ENCODE results near the gene KIFC1. TPM values are rescaled to one million over a fixed set of nuclear protein-coding genes. Genes with fewer than 3 reads are reported as not detected.
"Not testable (repeated sequence)": the region's sequence is repeated elsewhere in the genome, so short reads cannot be mapped to it uniquely, and the experiment has no call there.

The KIFC1 gene
- total RNA-seq, 1 donor from 2014 or later: 1.0 TPM

DNA sequence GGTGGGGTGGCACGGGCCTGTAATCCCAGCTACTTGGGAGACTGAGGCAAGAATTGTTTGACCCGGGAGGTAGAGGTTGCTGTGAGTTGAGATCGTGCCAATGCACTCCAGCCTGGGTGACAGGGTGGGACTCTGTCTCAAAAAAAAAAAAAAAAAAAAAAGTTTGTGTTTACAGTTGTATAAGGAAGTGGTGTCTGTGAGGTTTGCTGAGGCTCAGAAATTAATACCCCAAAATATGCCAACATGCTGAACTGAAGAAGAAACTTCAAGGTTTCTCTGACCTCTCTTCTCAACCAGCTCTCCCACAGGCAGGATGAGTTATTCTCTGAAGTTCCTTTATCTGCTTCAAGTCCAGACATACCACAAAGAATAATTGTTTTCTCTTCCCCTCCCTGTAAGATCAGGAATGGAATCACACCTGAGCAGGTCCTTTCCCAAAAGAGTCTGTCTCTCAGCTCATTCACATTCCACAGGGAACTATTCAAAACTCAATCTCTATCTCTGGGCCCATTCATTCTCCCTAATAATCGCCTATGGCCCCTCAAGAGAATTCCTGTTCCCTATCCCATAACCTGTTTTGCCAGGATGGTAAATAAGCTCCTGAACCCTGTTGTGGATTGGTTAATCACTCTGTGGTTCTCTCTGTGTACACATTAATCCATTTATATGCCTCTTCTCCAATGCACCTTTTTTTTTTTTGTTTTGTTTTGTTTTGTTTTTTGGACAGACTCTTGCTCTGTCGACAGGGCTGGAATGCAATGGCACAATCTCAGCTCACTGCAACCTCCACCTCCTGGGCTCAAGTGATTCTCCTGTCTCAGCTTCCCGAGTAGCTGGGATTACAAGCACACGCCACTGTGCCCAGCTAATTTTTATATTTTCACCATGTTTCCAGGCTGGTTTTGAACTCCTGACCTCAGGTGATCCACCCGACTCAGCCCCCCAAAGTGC is 17.4 kb upstream of the KIFC1 start:
- DNase-seq (ENCODE audit: low spot score): no peak

- DNase-seq (ENCODE audit: low spot score): peak; percentile 82
Observed at GRCh38 chr6:33375143-33375671, 16.4 kb upstream of the KIFC1 start.

DNA sequence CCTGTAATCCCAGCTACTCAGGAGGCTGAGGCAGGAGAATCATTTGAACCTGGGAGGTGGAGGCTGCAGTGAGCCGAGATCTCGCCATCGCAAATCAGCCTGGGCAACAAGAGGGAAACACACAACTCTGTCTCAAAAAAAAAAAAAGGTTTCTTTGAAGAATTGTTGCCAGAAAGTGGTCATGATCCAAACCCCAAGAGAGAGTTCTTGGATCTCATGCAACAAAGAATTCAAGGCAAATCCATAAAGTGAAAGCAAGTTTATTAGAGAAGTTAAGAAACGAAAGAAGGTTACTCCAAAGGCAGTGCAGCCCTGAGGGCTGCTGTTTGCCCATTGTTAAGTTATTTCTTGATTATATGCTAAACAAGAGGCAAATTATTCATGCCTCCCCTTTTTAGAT is 14.5 kb upstream of the KIFC1 start:
- no peak for DNase-seq (ENCODE audit: low spot score)

- DNase-seq (ENCODE audit: low spot score): not testable (repeated sequence)
Observed at GRCh38 chr6:33379184-33379583, 12.4 kb upstream of the KIFC1 start.

- DNase-seq (ENCODE audit: low spot score): no peak
Observed at GRCh38 chr6:33380272-33380981, 11.2 kb upstream of the KIFC1 start.

GRCh38 chr6:33383427-33384185 is 8.0 kb upstream of the KIFC1 start:
- DNase-seq (ENCODE audit: low spot score): no peak

- no peak for DNase-seq (ENCODE audit: low spot score)
Observed at GRCh38 chr6:33384581-33385020, 7.0 kb upstream of the KIFC1 start.

DNA sequence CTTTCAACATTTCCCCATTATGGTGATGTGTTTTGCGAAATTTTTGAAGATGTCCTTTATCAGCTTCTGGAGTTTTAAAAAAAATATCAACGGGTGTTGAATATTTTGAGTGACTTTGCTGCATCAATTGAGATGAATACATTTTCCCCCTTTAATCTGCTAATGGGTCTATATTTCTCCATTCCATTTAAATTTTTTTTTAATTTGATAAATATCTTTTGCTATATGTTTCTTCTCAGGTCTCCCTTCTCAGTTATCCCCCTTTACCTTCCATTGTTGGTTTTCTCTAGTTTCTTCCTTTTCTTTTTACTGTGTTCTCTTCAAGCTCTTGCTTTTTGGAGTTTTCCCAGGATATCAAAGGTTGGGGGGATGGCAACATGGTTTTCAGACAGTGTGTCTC is 1.4 kb upstream of the KIFC1 start:
- no peak for DNase-seq (ENCODE audit: low spot score)

DNA sequence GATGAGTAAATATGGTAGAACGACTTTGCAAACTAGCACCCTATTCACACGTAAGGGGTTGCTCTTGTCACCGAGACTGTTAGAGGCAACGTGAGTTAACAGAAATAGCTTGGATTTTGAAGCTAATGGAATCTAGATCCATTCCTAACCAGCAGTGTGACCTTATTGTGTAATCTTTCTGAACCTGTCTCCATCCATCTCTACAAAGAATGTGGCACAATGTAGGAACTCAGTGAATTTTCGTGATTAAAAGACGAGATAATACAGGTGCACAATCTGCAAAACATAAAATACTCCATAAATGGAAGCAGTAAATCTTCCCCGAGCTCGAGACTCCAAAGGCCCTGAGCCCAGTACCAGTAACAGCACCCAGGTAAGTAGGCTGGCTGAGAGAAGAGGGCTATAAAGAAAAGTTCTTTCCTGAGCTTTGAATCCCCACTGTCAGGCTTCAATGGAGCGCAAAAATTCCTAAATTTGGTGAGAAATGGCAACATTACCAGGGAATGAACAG is 801 bp upstream of the KIFC1 start:
- DNase-seq (ENCODE audit: low spot score): no peak

DNA sequence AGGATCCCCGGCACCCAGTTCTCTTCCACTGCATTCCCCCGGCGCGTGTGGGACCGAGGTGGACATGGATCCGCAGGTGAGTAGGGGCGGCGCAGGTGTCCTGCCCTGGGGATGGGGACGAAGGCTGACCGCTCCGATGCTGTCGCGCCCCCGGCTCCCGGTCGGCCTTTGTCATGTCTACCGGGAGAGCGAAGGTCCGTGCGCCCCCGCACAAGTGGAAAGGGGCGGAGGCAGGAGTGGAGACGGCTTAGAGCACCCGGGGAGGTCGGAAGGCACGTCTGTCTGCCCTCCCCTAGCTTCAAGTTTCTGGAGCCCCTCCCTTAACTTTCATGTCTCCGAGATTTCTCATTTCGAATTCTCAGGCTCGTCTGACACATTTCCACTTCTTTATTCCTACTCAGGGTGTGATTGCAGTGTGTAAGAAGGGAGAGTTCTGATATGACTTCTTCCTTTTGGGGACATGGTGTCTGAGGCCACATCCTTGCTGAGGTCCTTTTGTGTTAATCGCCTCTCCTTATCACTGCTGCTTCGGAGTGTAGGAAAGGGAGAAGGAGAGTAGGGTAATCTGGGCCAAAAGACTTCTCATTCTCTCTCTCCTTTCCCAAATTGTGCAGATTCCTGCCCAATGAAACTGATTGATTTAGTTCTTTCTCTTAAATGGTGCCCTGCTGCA is 435 bp downstream of the KIFC1 start:
- DNase-seq (ENCODE audit: low spot score): no peak

GRCh38 chr6:33392595-33392948 is 949 bp downstream of the KIFC1 start:
- no peak for DNase-seq (ENCODE audit: low spot score)

GRCh38 chr6:33392979-33393378 is 1.4 kb downstream of the KIFC1 start:
- no peak for DNase-seq (ENCODE audit: low spot score)

DNA sequence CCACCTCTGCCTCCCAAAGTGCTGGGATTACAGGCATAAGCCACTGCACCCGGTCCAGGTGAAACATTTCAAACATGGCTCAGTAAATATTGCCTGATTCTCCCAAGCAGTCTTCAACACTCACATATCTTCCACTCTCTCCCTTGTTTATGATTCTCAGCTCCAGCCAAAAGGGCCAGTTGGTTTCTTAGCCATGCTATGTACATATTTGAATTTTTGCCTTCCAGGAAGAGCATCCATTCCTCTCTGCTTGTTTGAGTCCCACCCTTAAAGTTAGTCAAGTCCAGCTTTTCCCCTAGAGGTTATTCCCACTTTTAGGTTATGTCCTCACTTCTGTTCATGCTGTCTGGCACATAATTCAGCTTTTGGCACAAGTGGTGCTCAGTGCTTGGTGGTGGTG is 5.9 kb downstream of the KIFC1 start:
- DNase-seq (ENCODE audit: low spot score): no peak

GRCh38 chr6:33398601-33399000 is 7.0 kb downstream of the KIFC1 start:
- not testable (repeated sequence) for DNase-seq (ENCODE audit: low spot score)

- not testable (repeated sequence) for DNase-seq (ENCODE audit: low spot score)
Observed at GRCh38 chr6:33399881-33400280, 8.3 kb downstream of the KIFC1 start.

DNA sequence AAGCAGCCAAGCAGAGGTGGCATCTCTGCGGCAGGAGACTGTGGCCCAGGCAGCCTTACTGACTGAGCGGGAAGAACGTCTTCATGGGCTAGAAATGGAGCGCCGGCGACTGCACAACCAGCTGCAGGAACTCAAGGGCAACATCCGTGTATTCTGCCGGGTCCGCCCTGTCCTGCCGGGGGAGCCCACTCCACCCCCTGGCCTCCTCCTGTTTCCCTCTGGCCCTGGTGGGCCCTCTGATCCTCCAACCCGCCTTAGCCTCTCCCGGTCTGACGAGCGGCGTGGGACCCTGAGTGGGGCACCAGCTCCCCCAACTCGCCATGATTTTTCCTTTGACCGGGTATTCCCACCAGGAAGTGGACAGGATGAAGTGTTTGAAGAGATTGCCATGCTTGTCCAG is 13.3 kb downstream of the KIFC1 start:
- no peak for DNase-seq (ENCODE audit: low spot score)

- no peak for DNase-seq (ENCODE audit: low spot score)
Observed at GRCh38 chr6:33405386-33405940, 13.8 kb downstream of the KIFC1 start.

DNA sequence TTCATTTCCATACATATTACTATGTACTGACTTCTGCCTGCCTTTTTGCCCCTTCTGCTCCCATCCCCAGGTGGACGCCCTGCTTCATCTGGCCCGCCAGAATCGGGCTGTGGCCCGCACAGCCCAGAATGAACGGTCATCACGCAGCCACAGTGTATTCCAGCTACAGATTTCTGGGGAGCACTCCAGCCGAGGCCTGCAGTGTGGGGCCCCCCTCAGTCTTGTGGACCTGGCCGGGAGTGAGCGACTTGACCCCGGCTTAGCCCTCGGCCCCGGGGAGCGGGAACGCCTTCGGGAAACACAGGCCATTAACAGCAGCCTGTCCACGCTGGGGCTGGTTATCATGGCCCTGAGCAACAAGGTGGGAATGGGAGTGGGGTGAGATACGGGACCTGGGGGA is 14.5 kb downstream of the KIFC1 start:
- DNase-seq (ENCODE audit: low spot score): no peak

DNA sequence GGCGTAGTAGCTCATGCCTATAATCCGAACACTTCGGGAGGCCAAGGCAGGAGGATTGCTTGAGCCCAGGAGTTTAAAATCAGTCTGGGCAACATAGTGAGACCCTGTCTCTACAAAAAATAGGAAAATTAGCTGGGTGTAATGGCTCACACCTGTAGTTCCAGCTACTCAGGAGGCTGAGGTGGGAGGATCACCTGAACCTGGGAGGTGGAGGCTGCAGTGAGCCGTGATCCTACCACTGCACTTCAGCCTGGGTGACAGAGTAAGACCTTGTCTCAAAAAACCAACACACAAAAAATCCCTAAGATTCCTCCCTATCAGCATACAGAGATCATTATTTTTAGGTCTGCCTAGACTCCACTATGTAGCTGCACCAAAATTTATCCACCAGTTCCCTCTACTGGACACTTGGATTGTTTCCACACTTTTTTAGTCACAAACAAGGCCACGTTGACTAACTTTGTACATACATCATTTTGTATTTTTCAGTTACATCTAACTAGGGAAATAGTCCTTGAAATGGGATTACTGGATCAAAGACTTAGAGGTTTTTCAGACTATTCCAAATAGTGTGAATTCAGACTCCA is 15.6 kb downstream of the KIFC1 start:
- no peak for DNase-seq (ENCODE audit: low spot score)

DNA sequence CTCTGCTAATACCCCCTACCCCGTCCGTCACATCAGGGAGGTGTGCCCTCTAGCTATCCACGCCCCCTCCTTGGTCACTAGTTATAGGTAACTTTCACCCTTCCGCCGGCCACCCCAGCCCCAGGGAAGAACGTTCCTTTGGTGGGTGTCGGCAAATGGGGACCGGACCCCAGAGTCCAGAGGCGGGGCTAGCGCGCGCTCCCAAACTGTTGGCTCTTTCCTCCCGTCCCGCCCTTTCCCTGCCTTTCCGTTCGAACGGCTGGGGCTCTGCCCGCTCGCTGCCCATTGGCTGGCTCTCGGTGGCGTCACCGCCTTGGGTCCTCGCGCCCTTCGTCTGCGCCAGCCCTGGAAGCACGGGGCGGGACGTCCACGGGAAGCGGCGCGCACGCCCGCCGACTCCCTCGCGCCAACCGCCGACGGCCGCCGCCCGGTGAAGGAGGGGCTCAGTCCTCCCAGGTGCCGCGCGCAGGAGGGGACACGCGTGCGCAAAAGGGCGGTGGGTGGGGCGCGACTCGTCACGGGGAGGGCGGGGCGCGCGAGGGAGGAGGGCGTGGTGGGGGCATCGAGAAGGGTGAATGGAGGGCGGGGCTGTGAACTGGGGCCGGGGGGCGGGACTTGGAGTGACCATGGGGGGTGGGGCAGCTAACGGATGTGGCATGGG is 18.6 kb downstream of the KIFC1 start:
- DNase-seq (ENCODE audit: low spot score): peak; percentile 97

Measured in ureter (tissue), 1 donor.